Smooth muscle cell (in vitro differentiated cells): ENCODE data around the gene PPP1R1A. TPM values are rescaled to one million over a fixed set of nuclear protein-coding genes. Genes with fewer than 3 reads are reported as not detected.

Experiments
- DNase-seq: peaks from one replicate; lab custom pipeline; 2025; ENCODE audit not compliant: unreplicated experiment; lab: John Stamatoyannopoulos, UW
- H2AFZ ChIP-seq: fragments of 200-600 bp; sonication (generic); 2 replicates; pipeline ENCODE4 v1.6.0; 2016; ENCODE audit warnings: antibody characterized with exemption, low read depth, mild to moderate bottlenecking
- H3F3A ChIP-seq: fragments of 200-600 bp; sonication (generic); 2 replicates; pipeline ENCODE4 v1.6.0; 2017; ENCODE audit warnings: antibody characterized with exemption, low read depth
- H3K27ac ChIP-seq: fragments of 200-600 bp; sonication (generic); 2 replicates; pipeline ENCODE4 v1.5.1; 2016; ENCODE audit warnings: low read depth, mild to moderate bottlenecking
- H3K27me3 ChIP-seq: fragments of 200-600 bp; sonication (generic); 2 replicates; pipeline ENCODE4 v1.6.1; 2016; ENCODE audit warnings: low read depth, mild to moderate bottlenecking
- H3K36me3 ChIP-seq: fragments of 200-600 bp; sonication (generic); 2 replicates; pipeline ENCODE4 v1.5.1; 2016; ENCODE audit warnings: low read depth
- H3K4me1 ChIP-seq: fragments of 200-600 bp; sonication (generic); 2 replicates; pipeline ENCODE4 v1.5.1; 2016; ENCODE audit warnings: low read depth
- H3K4me2 ChIP-seq: fragments of 200-600 bp; sonication (generic); 2 replicates; pipeline ENCODE4 v1.6.0; 2016; ENCODE audit warnings: mild to moderate bottlenecking
- H3K4me3 ChIP-seq: fragments of 200-600 bp; sonication (generic); 2 replicates; pipeline ENCODE4 v1.5.1; 2016; ENCODE audit warnings: mild to moderate bottlenecking
- H3K79me2 ChIP-seq: fragments of 200-600 bp; sonication (generic); 2 replicates; pipeline ENCODE4 v1.6.0; 2016; ENCODE audit warnings: low read depth, mild to moderate bottlenecking
- H3K9ac ChIP-seq: fragments of 200-600 bp; sonication (generic); 2 replicates; pipeline ENCODE4 v1.6.0; 2016; ENCODE audit warnings: low read depth
- H3K9me3 ChIP-seq: fragments of 200-600 bp; sonication (generic); replicated peaks from 2 replicates; pipeline ENCODE4 v1.5.1; 2016; ENCODE audit warnings: low read depth
- H4K20me1 ChIP-seq: fragments of 200-600 bp; sonication (generic); 2 replicates; pipeline ENCODE4 v1.6.0; 2016; ENCODE audit warnings: low read depth
- WGBS: methylation state at CpG from one replicate; pipeline ENCODE4 v1.1.7; 2016; ENCODE audit warnings: low lambda C conversion rate; 5-methylcytosine and 5-hydroxymethylcytosine counted together
- polyA plus RNA-seq: library from polyadenylated mRNA; unstranded; fragments of >200 nt; fragmentation: Nextera tagmentation; extraction: Ambion mirVana; gene quantifications from 2 replicates; pipeline ENCODE4 v1.2.1, GENCODE V29; 2016
- total RNA-seq: library from RNA; depleted of rRNA; stranded (reverse); fragments of >200 nt; gene quantifications from 2 replicates; pipeline ENCODE4 v1.2.3, GENCODE V29; 2014
- TF ChIP-seq, protein P1 (sequence below): fragments of 200-600 bp; sonication (generic); IDR thresholded peaks from 2 replicates; pipeline ENCODE4 v1.5.1; 2017; ENCODE audit warnings: borderline replicate concordance, mild to moderate bottlenecking, antibody characterized with exemption; ENCODE audit not compliant: insufficient read depth, poor library complexity, severe bottlenecking

Gene PPP1R1A
- total and polyA plus RNA-seq, 2 experiments from 2014 or later, result 0.31 TPM; not detected in 1

DNA sequence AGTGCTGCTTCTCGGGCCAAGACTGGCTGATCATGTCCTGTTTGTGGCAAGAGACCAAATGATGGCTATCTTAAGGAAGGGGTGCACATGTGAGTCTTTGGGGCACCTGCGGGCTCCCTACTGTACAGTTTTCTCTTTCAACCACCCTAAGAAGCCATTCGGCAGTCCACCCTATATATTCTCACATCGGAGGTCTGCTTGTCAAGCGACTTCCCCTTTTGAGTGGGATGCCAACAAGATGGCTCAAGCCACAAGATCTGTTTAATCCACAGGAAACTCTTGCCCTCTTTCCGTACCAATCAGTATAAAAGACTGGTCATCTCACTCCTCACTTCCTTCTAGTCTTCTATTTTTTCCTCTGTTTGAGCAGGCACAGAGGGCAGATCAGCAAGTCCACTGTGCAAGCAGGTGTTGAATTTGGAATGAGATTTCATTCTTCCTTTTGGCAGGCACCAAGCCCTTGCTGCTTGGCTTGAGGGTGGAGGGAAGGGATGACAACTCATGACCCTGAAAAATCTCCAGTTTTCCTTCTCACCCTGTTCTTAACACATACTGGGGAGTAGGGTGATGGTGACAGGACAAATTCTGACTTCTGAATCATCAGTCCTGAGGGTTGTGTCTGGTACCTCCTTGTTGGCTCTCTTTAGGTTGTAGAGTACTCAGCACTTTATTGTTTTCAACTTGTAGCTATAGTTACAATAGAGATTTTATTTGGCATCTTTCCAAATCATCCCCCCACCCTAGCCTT is 28.6 kb upstream of the PPP1R1A start:
- H3K4me1 ChIP-seq, result no peaks in the 10 kb centered on the region
- H2AFZ ChIP-seq, result no peak overlapping the region
- DNase-seq, result no peak
- H3K36me3 ChIP-seq, result no peaks in the 10 kb centered on the region
- no peaks in the 10 kb centered on the region for H3K79me2 ChIP-seq
- no peak overlapping the region for H3K9ac ChIP-seq
- 87% methylated on average over 6 of the region's 6 CpGs for WGBS
- H3K4me3 ChIP-seq, result no peak overlapping the region
- H3K9me3 ChIP-seq, result no peaks in the 10 kb centered on the region
- no peak overlapping the region for H3K27ac ChIP-seq
- H4K20me1 ChIP-seq, result no peaks in the 10 kb centered on the region
- no peak overlapping the region for H3K4me2 ChIP-seq
- H3F3A ChIP-seq, result no peaks in the 10 kb centered on the region
- peaks cover 64% of the 10 kb centered on the region for H3K27me3 ChIP-seq
- TF ChIP-seq, protein P1, sequence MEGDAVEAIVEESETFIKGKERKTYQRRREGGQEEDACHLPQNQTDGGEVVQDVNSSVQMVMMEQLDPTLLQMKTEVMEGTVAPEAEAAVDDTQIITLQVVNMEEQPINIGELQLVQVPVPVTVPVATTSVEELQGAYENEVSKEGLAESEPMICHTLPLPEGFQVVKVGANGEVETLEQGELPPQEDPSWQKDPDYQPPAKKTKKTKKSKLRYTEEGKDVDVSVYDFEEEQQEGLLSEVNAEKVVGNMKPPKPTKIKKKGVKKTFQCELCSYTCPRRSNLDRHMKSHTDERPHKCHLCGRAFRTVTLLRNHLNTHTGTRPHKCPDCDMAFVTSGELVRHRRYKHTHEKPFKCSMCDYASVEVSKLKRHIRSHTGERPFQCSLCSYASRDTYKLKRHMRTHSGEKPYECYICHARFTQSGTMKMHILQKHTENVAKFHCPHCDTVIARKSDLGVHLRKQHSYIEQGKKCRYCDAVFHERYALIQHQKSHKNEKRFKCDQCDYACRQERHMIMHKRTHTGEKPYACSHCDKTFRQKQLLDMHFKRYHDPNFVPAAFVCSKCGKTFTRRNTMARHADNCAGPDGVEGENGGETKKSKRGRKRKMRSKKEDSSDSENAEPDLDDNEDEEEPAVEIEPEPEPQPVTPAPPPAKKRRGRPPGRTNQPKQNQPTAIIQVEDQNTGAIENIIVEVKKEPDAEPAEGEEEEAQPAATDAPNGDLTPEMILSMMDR, result no peak

DNA sequence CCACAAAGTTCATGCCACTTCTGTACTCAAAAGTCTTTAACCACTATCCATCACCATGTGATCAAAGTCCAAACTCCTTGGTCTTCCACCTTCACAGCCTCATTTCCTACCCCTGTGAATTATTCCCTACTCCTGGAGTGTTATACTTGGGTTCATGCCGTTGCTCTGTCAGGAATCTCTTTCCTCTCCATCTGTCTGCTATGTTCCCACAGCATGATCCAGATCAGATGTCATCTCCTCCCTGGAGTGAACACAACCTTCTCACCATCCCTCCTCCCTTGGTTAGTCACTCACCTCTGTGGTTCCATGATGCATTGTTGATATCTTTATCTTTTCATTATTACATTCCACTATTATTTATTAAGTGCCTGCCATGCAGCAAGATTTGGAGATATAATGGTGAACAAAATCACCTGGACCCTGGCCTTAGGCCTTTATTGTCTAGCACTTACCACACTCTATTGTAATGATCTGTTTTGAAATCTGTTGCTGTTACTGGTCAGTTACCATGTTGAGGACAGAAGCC is 23.8 kb upstream of the PPP1R1A start:
- H2AFZ ChIP-seq, result no peak overlapping the region
- H3K36me3 ChIP-seq, result no peaks in the 10 kb centered on the region
- no peaks in the 10 kb centered on the region for H3K9me3 ChIP-seq
- TF ChIP-seq, protein P1, result no peak
- H3K79me2 ChIP-seq, result no peaks in the 10 kb centered on the region
- H3K4me1 ChIP-seq, result no peaks in the 10 kb centered on the region
- H3K27ac ChIP-seq, result no peak overlapping the region
- no peak overlapping the region for H3K4me2 ChIP-seq
- peaks cover 34% of the 10 kb centered on the region for H3K27me3 ChIP-seq
- DNase-seq, result no peak
- no peaks in the 10 kb centered on the region for H4K20me1 ChIP-seq
- H3K4me3 ChIP-seq, result no peak overlapping the region
- H3K9ac ChIP-seq, result no peak overlapping the region
- no peaks in the 10 kb centered on the region for H3F3A ChIP-seq
- 83% methylated on average over 1 of the region's 1 CpG for WGBS

- Histone ChIP-seq H3K4me3 (no peak overlapping the region), H3K9me3 (no peaks in the 10 kb centered on the region), H4K20me1 (no peaks in the 10 kb centered on the region), H3K27ac (no peak overlapping the region), H3K9ac (no peak overlapping the region), H3K79me2 (no peaks in the 10 kb centered on the region), H3K27me3 (peaks cover 34% of the 10 kb centered on the region), H3K4me2 (no peak overlapping the region), H3K4me1 (no peaks in the 10 kb centered on the region), H3F3A (no peaks in the 10 kb centered on the region), H3K36me3 (no peaks in the 10 kb centered on the region), H2AFZ (no peak overlapping the region)
- 85% methylated on average over 3 of the region's 3 CpGs for WGBS
- DNase-seq, result no peak
- TF ChIP-seq, protein P1, result no peak
These were observed 23.3 kb upstream of the PPP1R1A start for GRCh38 chr12:54611715-54612149.
